ENCODE measurements around the gene RAB31.

- TF ChIP-seq CTCF (IDR thresholded peaks at IDR 0.05) (no peak), POLR2A (IDR thresholded peaks at IDR 0.05) (no peak)
Measured at GRCh38 chr18:9868857-9869714, 161.0 kb downstream of the RAB31 start.
